ENCODE measurements around the gene SPTBN4.
A peak's percentile ranks its signal among the peaks of the same experiment; 100 is the strongest.
"Not testable (repeated sequence)": the region's sequence is repeated elsewhere in the genome, so short reads cannot be mapped to it uniquely, and the experiment has no call there.

Gene SPTBN4

GRCh38 chr19:40621283-40621682 lies 154.5 kb downstream of the SPTBN4 start:
- no peak for DNase-seq

GRCh38 chr19:40621966-40622772 lies 155.4 kb downstream of the SPTBN4 start:
- DNase-seq, result no peak

- no peak for DNase-seq
Observed at GRCh38 chr19:40622773-40623075, 155.9 kb downstream of the SPTBN4 start.

- DNase-seq, result peak; percentile 58
Observed at GRCh38 chr19:40623403-40624251, 156.8 kb downstream of the SPTBN4 start.

GRCh38 chr19:40624369-40625153 lies 157.8 kb downstream of the SPTBN4 start:
- not testable (repeated sequence) for DNase-seq

- no peak for DNase-seq
Observed at GRCh38 chr19:40625406-40626120, 158.8 kb downstream of the SPTBN4 start.
